ENCODE data around the gene BMPR1A.

DNA sequence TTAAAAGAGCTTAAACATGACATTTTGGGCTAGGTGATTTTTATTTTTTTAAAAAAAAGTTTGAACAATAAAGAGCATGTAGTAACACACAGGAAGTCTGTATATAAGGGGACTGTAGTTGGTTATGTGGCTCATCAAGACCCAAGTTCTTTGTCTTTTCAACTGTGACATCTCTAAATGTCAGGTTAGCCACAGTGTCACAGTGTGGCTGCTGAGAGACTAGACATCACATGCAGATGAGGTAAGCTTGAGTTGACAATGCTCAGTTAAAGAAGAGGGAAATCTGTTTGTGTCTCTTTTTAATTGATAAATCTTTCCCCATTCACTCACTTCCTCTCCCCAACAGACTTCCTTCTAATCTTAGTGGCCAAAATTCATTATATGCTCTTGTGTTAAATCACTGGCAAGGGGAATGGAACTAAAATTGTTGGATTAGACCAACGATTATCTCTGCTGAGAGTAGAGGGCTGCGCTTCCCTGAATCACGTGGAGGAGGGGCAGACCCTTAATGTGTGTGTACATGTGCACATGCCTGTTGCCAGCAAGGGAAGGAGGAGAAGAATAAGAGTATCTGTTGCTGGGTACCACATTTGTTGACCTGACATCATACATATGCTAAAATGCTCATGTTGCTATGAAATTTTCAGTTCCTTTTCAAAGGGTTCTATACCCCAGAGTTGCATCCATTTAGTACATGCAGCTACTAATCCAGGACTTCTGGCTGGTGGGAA lies 122.7 kb downstream of the BMPR1A start:
- TF ChIP-seq POLR2A (IDR thresholded peaks at IDR 0.05) = no peak
- TF ChIP-seq CTCF (IDR thresholded peaks at IDR 0.05) = no peak

Data from esophagus squamous epithelium (tissue), 4 donors.